GM21528 (cell line): Measurements from ENCODE around the gene RALB.
"Not testable (repeated sequence)": the region's sequence is repeated elsewhere in the genome, so short reads cannot be mapped to it uniquely, and the experiment has no call there.

Experiments used
- ATAC-seq: cut with Tn5 transposase; IDR thresholded peaks from one replicate; pipeline ENCODE4 v1.9.1; 2021; ENCODE audit warnings: mild to moderate bottlenecking, moderate library complexity; ENCODE audit not compliant: unreplicated experiment, low FRiP score

The RALB gene

DNA sequence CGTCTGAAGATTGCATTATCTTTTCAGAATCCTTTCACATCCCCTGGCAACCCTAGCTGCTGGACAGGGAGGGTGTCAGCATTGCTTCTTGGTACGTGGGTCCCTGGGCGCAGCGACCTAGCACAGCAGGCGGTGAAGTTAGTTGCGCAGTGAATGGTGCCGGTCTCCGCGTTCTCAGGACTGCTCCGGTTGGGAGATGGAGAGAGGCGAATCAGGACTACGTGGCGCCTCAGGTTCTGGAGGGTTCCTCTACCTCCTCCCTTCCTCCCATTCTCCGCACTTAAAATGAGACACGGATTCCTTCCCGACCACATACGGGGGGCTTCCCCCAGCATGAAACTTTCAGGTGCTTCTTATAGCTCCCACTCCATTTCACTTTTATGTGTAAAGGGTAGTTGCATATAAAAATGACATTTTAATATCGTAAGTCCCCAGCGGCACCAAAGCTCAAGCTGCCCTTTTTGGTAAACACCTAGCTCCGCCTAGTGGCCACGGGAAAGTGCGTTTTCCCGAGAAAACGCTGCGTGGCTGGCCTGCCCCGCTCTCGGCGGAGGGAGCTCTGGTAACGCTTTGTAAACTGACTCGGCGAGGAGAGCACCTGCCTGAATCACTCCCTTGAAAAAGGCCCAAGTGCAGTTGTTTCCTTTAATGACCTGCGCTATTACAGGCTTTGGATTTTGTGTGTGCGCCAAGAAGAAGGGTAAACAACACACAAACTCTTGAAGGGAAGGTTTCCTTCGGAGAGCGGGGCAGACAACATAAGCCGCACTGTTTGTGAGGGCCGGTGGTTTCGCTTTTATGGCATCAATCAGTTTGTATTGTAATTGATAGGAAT lies 60.4 kb downstream of the RALB start:
- no peak for ATAC-seq

DNA sequence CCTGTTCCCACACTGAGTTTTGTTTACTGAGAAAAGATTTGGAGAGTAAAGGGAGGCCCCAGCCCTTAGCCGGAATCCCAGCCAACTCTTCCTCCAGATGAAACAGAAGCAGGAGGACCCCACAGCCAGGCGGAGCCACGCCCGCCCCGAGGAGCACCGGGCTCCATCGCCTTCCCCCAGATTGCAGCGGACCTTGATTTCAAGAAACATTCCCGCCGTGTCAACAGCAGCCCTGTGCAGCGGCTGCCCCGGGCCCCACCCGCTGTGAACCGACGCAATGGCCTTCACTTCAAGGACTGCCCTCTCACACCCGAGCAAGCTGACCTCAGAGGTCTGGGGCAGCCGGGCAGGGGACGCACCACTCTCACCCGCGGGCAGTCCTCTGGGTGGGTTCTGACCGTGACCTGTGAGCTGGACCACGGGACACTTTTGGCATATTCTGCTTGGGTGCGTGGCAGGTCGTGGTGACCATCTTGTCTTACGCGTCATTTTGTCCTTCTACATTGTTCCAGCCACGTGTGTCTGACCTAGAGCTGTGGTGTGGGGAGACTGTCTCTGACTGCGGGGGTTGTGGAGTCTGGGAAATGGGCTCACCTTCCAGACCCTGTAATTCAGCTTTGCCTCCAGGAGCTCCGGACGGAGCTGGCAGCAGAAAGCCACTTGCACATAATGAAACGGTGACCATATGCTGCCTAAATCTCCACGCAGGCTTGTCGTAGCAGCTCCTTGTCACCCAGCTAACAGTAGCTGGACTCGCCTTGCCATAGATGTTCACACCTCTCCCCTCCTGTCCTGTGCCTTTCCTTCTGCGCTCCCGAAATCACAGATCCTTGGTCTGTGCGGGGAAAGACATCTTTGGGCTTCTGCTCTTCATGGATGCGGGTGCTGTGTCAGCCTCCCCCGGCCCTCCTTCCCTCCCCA lies 61.3 kb downstream of the RALB start:
- no peak for ATAC-seq

DNA sequence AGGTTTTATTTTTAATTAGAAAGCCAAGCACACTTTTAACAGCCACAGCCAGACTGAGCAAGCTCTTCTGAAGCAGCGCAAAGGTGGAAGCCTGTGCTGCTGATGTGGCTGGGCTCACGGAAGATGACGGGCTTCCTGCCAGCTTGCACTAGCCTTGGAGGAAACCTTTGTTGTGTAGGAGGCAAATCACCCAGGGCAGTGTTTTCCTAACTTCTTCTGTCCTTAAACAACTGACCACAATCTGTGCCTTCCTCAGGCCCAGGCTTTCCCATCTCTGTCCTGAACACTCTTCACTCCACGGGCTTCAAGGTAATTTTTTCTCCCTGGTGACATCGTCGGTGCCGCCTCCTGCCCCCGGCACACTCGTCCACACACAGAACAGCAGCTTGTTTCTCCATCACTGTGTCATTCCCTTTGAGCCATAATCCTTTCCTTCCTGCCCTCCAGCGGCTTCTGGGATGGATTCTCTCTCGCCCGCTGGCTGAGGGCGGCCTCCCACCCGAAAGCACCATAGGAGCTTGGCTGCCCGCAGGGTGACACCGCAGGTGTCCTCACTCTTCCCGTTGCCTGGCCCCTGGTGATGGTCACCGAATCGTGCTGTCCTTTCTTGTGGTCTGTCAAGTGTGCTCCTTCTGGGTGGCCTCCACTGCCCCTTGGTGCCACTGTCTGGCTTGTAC lies 62.2 kb downstream of the RALB start:
- no peak for ATAC-seq

DNA sequence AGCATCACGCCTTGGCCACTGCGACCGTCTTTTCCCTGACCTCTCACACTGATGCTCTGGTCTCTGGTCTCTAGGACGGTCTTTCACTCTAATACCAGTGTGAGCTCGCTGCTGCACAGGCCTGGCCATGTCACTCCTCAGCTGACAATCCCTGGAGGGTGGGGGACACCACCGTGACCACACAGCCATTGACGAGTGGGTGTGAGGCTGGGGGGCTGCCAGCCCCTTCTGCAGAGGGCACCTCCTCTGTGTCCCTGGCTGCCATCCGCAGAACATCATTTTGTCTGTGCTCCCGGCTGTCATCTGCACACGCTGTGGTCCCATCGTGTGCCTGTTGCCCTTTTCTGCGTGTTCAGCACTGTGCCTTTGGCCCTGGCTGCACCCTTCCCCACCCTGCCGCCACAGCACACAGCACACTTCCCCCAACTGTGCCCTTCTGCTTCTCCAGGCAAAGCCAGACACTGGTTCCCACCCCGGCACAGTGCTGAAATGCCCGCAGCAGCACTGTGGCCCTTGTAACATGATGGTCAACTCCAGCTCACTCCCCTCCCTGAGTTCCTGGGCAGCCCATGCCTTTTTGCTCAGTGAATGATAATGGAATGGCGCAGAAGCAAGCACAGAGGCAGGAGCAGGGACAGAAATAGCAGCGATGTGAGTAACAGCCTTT lies 62.8 kb downstream of the RALB start:
- ATAC-seq = no peak

DNA sequence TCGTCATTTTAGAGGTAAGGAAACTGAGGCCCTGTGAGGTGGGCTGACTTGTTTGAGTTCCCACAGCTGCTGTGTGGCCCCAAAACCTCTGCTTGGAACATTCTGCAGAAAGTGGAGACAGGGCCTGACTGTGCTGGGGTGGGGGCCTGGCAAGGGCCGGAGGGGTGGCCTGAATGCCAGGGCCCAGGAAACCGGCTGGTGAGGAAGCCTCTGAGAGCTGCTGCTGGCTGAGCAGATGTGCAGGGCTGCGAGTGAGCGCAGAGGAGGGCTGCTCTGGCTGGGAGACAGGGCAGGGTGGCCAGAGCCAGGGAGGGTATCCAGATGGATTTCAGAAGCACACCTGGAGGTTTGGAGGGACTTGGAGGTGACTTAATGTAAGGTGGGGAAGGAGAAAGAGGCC lies 63.4 kb downstream of the RALB start:
- no peak for ATAC-seq

DNA sequence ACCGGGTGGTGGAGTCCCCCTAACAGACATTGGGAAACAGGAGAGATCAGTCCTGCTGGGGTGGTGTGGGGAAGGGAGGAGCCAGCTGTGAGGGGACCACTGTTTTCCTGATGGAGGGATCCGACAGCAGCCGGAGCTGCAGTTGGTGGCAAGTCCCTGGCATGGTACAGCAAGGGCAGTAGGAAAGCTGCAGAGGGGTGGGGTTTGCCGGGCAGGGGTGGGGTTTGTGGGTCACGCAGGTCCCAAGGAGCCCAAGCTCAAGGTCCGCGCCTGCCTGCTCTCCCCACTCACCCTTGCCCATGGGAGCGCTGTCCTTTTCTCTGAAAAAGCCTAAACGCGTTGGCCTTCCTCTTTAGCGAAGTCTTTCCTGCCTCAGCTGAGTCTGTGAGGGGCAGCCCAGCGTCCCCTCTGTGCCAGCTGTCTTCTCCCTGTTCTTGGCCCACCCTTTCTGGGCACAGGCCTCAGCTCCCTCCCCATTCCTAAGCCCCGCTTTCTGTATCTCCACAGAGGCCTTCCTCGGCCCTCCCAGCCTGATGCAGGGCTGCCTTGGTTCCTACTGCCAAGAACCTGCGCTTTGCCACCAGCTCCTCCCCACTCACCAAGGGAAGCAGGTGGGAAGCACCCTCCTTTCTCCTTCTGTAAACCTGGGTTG lies 64.0 kb downstream of the RALB start:
- no peak for ATAC-seq

DNA sequence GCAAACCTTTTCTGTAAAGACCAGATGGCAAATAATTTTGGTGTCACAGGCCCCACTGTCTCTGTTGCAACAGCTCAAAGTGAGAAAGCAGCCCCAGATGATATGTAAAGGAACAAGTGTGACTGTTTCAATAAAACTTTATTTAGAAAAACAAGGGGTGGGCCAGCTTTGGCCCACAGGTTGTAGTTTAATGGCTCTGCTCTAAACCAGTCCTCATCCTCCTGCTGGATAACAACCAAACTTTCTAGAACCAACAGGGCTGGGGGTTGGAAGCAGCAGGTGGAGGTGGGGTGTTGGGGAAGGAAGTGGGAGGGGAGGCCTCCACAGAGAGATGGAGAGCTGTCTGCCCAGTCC lies 64.5 kb downstream of the RALB start:
- ATAC-seq = no peak

DNA sequence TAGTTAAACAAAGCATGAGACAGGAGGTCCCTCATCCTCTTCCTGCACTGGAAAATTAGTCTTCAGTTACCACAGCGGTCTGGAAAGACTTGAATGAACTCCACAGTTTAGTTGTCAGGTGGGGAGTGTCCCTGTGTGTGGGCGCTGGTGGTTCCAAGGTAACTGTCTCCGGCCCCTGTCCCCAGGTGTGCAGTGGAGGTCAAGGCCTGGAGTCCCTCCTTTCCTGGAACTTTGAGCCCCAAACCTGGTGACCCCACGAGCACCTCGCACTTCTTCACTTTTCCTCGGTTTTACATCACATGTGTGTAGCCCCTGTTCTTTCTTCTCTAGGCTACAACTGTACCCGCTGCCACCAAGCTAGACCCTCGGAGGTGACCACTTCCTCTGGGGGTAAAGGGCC lies 65.3 kb downstream of the RALB start:
- ATAC-seq = no peak

DNA sequence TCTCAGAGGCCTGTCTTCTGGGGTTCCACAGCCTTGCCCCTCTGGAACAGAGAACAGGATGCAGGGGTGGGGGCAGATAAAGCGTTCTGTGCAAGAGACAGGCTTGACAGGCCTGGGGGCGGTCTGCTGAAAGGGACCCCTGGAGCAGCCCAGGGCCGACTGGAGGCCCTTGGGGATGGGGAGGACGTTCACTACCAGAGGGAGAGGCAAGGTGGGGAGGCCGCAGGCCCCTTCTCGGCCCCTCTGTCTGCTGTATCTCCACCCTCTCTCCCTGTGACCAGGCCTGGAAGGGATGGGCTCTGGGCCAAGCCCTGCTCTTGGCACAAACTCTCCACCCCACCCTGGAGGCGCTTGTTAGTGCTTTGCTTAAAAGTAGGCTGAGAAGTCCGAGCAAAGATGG lies 66.0 kb downstream of the RALB start:
- no peak for ATAC-seq

DNA sequence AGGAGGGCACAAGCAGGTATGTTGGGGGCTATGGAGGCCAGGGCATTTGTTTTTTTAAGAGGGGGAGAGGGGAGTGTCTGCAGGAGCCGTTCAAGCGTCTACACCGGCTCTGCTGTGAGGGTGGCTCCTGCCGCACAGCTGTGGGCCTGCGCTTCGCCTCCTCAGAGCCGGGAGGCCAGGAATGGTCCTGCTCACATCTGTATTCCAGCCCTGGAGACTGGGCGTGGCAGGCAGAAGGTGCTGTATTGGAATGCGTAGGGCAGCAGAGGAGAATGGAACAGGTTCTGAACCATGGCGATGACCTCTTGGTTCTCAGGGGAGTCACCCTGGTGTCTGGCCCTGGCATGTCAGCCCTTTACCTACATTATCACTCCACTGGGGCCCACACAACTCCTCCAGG lies 66.5 kb downstream of the RALB start:
- no peak for ATAC-seq

DNA sequence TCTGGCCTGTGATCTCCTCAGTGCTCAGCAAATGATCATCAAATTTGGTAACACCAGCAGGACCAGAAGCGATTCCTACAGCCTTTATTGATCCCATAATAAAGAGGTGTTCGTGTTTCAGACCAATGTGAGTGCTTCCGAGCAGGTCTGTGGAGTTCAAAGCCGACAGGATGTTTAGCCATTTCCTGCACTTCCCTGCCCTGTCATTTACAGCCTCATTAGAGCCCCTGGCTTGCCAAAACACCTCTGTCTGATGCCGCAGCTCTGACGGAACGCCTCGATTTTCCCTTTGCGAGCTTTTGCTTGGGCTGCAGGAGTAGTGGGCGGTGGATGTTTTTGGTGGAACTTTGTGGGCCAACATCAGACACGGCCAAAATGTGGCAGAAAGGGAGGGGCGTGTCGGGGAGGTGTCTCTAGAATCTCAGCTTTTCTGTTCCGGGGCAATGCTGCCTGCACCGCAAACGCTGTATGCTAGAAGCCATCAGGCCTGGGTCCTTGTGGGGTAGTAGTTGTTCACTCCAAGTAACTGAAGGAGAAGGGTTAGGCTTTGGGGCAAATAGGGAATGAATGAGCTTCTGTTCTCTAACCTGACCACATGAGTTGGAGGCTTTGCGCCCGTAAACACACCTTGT lies 67.2 kb downstream of the RALB start:
- no peak for ATAC-seq

DNA sequence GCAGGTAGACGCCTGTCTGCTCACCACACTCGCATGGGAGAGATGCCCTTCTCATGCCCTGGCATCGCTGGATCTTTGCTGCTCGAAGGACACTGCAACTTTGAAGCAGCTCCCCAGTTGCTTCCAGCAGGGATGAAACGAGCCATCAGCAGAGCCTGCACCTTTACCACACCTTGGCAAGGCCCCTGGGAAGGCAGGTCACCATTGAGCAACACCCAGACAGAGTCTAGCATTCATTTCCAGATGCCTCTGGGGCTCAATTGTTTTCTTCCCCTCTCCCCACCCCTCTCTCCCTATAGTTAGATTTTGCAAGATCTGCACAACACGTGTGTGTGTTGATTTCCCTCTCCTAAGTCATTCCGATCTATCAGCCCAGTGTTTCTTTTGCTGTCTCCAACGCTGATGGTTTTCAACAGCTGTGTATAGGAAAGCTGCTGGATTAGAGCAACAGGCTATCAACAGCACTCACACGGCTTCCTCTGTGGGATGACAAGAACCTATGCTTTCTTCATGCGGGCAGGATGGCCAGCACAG lies 67.7 kb downstream of the RALB start:
- ATAC-seq = no peak

DNA sequence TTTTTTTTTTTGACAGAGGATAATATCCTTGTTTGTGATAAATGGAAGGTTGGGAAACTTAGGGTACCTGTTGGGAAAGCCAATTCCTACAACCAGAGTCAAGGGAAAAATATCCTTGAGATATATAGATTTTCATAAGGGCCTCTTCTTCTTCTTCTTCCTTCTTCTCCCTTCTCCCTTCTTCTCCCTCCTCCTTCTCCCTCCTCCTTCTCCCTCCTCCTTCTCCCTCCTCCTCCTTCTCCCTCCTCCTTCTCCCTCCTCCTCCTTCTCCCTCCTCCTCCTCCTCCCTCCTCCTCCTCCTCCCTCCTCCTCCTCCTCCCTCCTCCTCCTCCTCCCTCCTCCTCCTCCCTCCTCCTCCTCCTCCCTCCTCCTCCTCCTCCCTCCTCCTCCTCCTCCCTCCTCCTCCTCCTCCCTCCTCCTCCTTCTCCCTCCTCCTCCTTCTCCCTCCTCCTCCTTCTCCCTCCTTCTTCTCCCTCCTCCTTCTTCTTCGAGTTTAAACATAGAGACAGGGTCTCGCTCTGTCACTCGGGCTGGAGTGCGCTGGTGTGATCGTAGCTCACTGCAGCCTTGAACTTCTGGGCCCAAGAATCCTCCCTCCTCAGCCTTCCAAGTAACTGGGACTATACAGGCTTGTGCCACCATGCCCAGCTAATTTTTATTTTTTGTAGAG lies 68.4 kb downstream of the RALB start:
- ATAC-seq = not testable (repeated sequence)

DNA sequence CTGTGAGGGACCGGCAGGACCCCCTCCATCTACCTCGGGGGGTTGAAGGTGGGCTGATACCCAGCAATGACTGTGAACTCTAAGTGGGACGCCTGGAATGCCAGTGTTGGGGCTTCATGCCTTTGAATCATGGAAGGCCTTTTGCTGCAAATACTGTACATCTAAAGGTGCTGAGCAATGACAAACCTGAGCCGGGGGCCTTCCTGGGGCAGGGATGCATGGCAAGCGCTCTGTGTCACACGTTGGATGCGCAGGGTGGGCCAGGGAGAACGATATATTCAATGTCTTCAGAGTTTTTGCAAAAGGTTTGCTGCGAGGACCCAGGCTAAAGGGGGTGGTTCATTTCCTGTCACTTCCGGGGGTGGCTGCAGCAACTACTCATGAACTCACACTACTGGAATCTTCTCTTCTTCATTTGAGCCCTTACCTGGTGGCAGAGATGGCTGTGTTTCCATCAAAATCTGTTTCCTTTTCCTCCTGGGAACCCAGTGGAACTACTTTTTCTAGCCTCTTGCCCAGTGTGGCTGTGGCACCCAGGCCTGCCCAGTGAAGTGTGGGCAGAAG lies 69.2 kb downstream of the RALB start:
- ATAC-seq = no peak

DNA sequence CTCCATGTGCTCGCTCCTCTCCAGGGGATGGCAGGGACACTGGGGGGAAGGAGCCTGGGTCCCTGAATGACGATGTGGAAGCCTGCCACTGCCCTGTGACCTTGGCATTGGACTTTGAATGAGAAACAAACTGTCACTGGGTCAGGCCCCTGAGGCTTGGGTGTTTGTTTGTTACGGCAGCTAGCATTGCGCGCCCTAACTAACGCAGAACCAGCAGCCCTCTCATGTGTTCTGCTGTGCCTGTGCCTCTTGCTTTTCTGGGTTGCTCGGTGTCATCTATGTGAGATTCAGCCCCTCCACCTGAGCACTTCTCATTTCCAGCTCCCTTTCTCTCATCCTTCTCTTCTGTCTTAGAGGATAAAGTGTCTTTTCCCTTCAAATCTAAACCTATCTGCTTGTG lies 69.7 kb downstream of the RALB start:
- no peak for ATAC-seq

DNA sequence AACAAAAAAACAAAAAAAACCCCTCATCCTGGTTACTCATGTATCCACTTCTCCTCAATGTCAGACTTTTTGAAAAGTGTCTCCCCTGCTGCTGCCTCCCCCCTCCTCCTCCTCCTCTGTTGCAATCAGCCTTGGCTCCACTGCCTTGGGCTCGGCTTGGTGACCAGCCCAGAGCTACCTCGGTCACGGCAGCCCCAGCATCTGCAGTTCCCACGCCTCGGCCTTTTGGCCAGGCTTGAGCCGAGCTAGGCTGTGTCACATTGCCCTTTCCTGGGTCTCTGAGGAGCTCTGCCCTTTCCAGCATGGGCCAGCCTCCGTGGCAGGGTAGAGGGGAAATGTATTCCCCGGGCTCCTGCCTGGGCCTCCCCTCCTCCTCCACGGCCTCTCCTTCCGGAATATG lies 70.6 kb downstream of the RALB start:
- no peak for ATAC-seq

DNA sequence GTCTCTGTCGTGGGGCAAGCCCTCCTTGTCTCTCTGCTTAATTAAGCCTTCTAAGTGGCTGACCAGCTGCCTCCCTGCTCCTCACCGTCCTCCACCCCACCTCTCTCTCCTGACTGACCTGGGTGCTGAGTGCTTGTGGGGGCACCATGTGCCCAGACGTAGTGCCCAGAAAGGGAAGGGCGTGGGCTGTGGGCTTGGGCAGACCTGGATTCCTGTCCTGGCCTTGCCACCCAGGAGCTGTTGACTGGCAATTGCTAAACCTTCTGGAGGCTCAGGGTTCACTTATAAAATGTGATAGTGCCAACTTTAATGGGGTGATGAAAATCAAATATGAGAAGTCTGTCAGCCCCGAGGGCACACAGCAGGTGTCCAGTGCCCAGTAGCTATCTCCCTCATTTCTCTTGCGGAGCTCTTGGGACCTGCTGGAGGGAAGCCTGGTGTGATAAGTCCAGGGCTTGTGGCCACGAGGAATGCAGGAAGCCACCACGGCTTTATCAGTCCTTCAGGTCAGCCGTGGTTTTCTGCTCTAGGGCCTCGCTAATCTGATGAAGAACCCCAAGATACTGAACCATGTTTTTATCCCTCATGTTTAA lies 71.3 kb downstream of the RALB start:
- ATAC-seq = no peak

DNA sequence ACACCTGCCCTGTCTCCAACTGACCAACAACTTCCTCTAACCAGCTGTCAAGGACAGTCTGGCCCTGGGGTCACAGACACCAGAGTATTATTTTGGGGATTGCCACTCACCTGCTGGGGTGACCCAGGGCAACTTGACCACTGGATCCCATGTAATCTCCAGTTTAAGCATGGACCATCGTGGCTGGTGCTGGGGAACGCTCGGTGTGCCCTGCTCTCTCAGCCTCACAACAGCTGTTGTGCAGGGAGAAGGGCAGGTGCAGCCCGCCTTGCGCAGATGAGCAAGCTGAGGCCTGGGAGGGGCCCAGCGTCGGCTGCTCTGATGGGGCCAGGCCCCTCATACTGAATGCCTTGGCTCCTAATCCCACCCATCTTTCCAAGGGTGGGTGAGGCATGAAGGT lies 72.3 kb downstream of the RALB start:
- no peak for ATAC-seq
